Coronary artery (tissue), 2 donors: Measurements from ENCODE around the gene SCYL2.

Experiments used
- DNase-seq: peaks from one replicate; pipeline ENCODE4 v3.0.0-alpha.2; 2017; ENCODE audit warnings: low spot score
- H3K27ac ChIP-seq, 2 donors: fragments of 200-600 bp; sonication (generic); one replicate each; pipeline ENCODE4 v1.5.1; 2016 to 2019
- H3K4me3 ChIP-seq: fragments of 200-600 bp; sonication (generic); 2 replicates; pipeline ENCODE4 v1.5.1; 2016; ENCODE audit warnings: mild to moderate bottlenecking, moderate library complexity
- CTCF ChIP-seq: fragments of 200-600 bp; sonication (generic); IDR thresholded peaks from one replicate; pipeline ENCODE4 v1.5.1; 2019; ENCODE audit warnings: antibody characterized with exemption

SCYL2 gene

GRCh38 chr12:100265732-100266584, 1.0 kb upstream of the SCYL2 start:
- DNase-seq = no peak
- H3K27ac ChIP-seq = peak overlapping the region in 1 of 2 donors; percentile 95
- H3K4me3 ChIP-seq = peak overlapping the region; percentile 90
- TF ChIP-seq CTCF = no peak

- peak overlapping the region; percentile 95 to 99 for H3K27ac ChIP-seq
- no peak for DNase-seq
Measured at GRCh38 chr12:100266585-100266834, 467 bp upstream of the SCYL2 start.

GRCh38 chr12:100267603-100268281, 765 bp downstream of the SCYL2 start:
- Histone ChIP-seq H3K4me3 (peak overlapping the region; percentile 90), H3K27ac (peak overlapping the region; percentile 95 to 99)
- TF ChIP-seq CTCF = no peak
- DNase-seq = no peak

More at GRCh38 chr12:100266585-100266834, 467 bp upstream of the SCYL2 start:
- no peak for TF ChIP-seq CTCF
- H3K4me3 ChIP-seq = peak overlapping the region; percentile 90

- no peak for DNase-seq
- Histone ChIP-seq H3K27ac (no peak overlapping the region), H3K4me3 (peak overlapping the region; percentile 90)
- TF ChIP-seq CTCF = no peak
Measured at GRCh38 chr12:100268835-100269564, 2.0 kb downstream of the SCYL2 start.

GRCh38 chr12:100273782-100274181, 6.8 kb downstream of the SCYL2 start:
- no peak for DNase-seq
- no peak overlapping the region for H3K4me3 ChIP-seq
- H3K27ac ChIP-seq = no peak overlapping the region
- TF ChIP-seq CTCF = no peak

GRCh38 chr12:100274291-100274690, 7.3 kb downstream of the SCYL2 start:
- Histone ChIP-seq H3K27ac (no peak overlapping the region), H3K4me3 (no peak overlapping the region)
- DNase-seq = no peak
- TF ChIP-seq CTCF = no peak
